Measurements from ENCODE around the gene FCHO2.

FCHO2 gene

GRCh38 chr5:73125289-73125688 is 169.4 kb downstream of the FCHO2 start:
- TF ChIP-seq GATA2 (IDR thresholded peaks at IDR 0.05; ENCODE audit: low read depth, low read length) = no peak
- TF ChIP-seq GATA3 (IDR thresholded peaks at IDR 0.05; ENCODE audit: low read depth, low read length) = no peak

- TF ChIP-seq GATA2 (IDR thresholded peaks at IDR 0.05; ENCODE audit: low read depth, low read length) (no peak), GATA3 (IDR thresholded peaks at IDR 0.05; ENCODE audit: low read depth, low read length) (no peak)
Observed at GRCh38 chr5:73126381-73126780, 170.5 kb downstream of the FCHO2 start.

GRCh38 chr5:73126957-73127356 is 171.1 kb downstream of the FCHO2 start:
- no peak for TF ChIP-seq GATA2 (IDR thresholded peaks at IDR 0.05; ENCODE audit: low read depth, low read length)
- TF ChIP-seq GATA3 (IDR thresholded peaks at IDR 0.05; ENCODE audit: low read depth, low read length) = no peak

- TF ChIP-seq GATA3 (IDR thresholded peaks at IDR 0.05; ENCODE audit: low read depth, low read length) (no peak), GATA2 (IDR thresholded peaks at IDR 0.05; ENCODE audit: low read depth, low read length) (no peak)
Observed at GRCh38 chr5:73129143-73129542, 173.3 kb downstream of the FCHO2 start.

- TF ChIP-seq GATA2 (IDR thresholded peaks at IDR 0.05; ENCODE audit: low read depth, low read length) (no peak), GATA3 (IDR thresholded peaks at IDR 0.05; ENCODE audit: low read depth, low read length) (no peak)
Observed at GRCh38 chr5:73130811-73131210, 175.0 kb downstream of the FCHO2 start.

GRCh38 chr5:73131711-73132425 is 176.0 kb downstream of the FCHO2 start:
- TF ChIP-seq GATA3 (IDR thresholded peaks at IDR 0.05; ENCODE audit: low read depth, low read length) (no peak), GATA2 (IDR thresholded peaks at IDR 0.05; ENCODE audit: low read depth, low read length) (no peak)

GRCh38 chr5:73132759-73133158 is 176.9 kb downstream of the FCHO2 start:
- TF ChIP-seq GATA2 (IDR thresholded peaks at IDR 0.05; ENCODE audit: low read depth, low read length) = no peak

GRCh38 chr5:73135021-73135420 is 179.2 kb downstream of the FCHO2 start:
- TF ChIP-seq GATA3 (IDR thresholded peaks at IDR 0.05; ENCODE audit: low read depth, low read length) (no peak), GATA2 (IDR thresholded peaks at IDR 0.05; ENCODE audit: low read depth, low read length) (no peak)

GRCh38 chr5:73135429-73136054 is 179.7 kb downstream of the FCHO2 start:
- TF ChIP-seq GATA2 (IDR thresholded peaks at IDR 0.05; ENCODE audit: low read depth, low read length) (no peak), GATA3 (IDR thresholded peaks at IDR 0.05; ENCODE audit: low read depth, low read length) (no peak)

- TF ChIP-seq GATA2 (IDR thresholded peaks at IDR 0.05; ENCODE audit: low read depth, low read length) (no peak), GATA3 (IDR thresholded peaks at IDR 0.05; ENCODE audit: low read depth, low read length) (no peak)
Observed at GRCh38 chr5:73136055-73136562, 180.3 kb downstream of the FCHO2 start.

- TF ChIP-seq GATA2 (IDR thresholded peaks at IDR 0.05; ENCODE audit: low read depth, low read length) (no peak), GATA3 (IDR thresholded peaks at IDR 0.05; ENCODE audit: low read depth, low read length) (no peak)
Observed at GRCh38 chr5:73137563-73138530, 182.0 kb downstream of the FCHO2 start.

GRCh38 chr5:73139485-73139884 is 183.6 kb downstream of the FCHO2 start:
- TF ChIP-seq GATA2 (IDR thresholded peaks at IDR 0.05; ENCODE audit: low read depth, low read length) = no peak
- no peak for TF ChIP-seq GATA3 (IDR thresholded peaks at IDR 0.05; ENCODE audit: low read depth, low read length)
